ENCODE measurements around the gene NDRG4.

The NDRG4 gene

DNA sequence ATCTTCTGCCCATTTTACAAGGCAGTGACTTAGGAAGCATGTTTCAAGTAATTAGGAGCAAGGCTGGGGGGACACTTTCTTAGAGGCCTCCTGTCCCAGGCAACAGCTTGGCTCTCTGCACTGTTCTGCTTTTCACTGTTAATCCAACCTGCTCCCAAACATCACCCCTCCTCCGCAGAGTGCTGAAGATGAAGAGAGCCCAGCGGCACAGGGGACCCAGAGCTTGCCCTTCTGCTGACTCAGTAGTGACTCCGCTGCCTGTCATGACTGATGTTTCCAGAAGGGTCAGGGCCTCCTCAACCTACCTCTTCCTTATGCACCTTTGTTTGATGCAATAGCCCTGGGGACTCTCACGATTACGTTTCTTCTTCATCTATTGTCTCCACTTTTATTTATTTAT is 38.9 kb upstream of the NDRG4 start:
- H2AFZ ChIP-seq (ENCODE audit: low read length): no peak overlapping the region
- no peaks in the 10 kb centered on the region for H3F3A ChIP-seq (ENCODE audit: low read depth)
- no peaks in the 10 kb centered on the region for H3K79me2 ChIP-seq (ENCODE audit: insufficient read depth, low read length)
- H3K9me2 ChIP-seq (replicated peaks; ENCODE audit: low read depth, low read length): no peaks in the 10 kb centered on the region
- no peaks in the 10 kb centered on the region for H3K9me3 ChIP-seq (ENCODE audit: insufficient read depth, low read depth, low read length)
- no peak overlapping the region for H3K9ac ChIP-seq (ENCODE audit: low read depth, low read length, poor library complexity, severe bottlenecking)
- H3K4me2 ChIP-seq (ENCODE audit: low read depth, low read length, poor library complexity, severe bottlenecking): no peak overlapping the region
- no peak overlapping the region for H3K4me3 ChIP-seq (ENCODE audit: low read length, poor library complexity, severe bottlenecking)
- no peak for TF ChIP-seq CTCF (conservative IDR thresholded peaks at IDR 0.05; ENCODE audit: low read length)
- no peak for TF ChIP-seq EZH2phosphoT487 (IDR thresholded peaks at IDR 0.05; ENCODE audit: borderline replicate concordance)
- H3K36me3 ChIP-seq (ENCODE audit: insufficient read depth, low read length): no peaks in the 10 kb centered on the region
- no peaks in the 10 kb centered on the region for H3K27me3 ChIP-seq (ENCODE audit: insufficient read depth, low read length, poor library complexity, severe bottlenecking)
- H4K20me1 ChIP-seq (ENCODE audit: insufficient read depth, low read length, poor library complexity, severe bottlenecking): no peaks in the 10 kb centered on the region
- H3K4me1 ChIP-seq (ENCODE audit: insufficient read depth, low read length, poor library complexity, severe bottlenecking): no peaks in the 10 kb centered on the region

- H3K9me2 ChIP-seq (replicated peaks; ENCODE audit: low read depth, low read length): no peaks in the 10 kb centered on the region
- H3F3A ChIP-seq (ENCODE audit: low read depth): no peaks in the 10 kb centered on the region
- H3K27me3 ChIP-seq (ENCODE audit: insufficient read depth, low read length, poor library complexity, severe bottlenecking): no peaks in the 10 kb centered on the region
- no peak overlapping the region for H3K4me2 ChIP-seq (ENCODE audit: low read depth, low read length, poor library complexity, severe bottlenecking)
- TF ChIP-seq EZH2phosphoT487 (IDR thresholded peaks at IDR 0.05; ENCODE audit: borderline replicate concordance) (no peak), CTCF (conservative IDR thresholded peaks at IDR 0.05; ENCODE audit: low read length) (no peak)
- H4K20me1 ChIP-seq (ENCODE audit: insufficient read depth, low read length, poor library complexity, severe bottlenecking): no peaks in the 10 kb centered on the region
- H2AFZ ChIP-seq (ENCODE audit: low read length): no peak overlapping the region
- H3K4me1 ChIP-seq (ENCODE audit: insufficient read depth, low read length, poor library complexity, severe bottlenecking): no peaks in the 10 kb centered on the region
- no peaks in the 10 kb centered on the region for H3K36me3 ChIP-seq (ENCODE audit: insufficient read depth, low read length)
- H3K79me2 ChIP-seq (ENCODE audit: insufficient read depth, low read length): no peaks in the 10 kb centered on the region
- H3K9me3 ChIP-seq (ENCODE audit: insufficient read depth, low read depth, low read length): no peaks in the 10 kb centered on the region
- H3K9ac ChIP-seq (ENCODE audit: low read depth, low read length, poor library complexity, severe bottlenecking): no peak overlapping the region
- H3K4me3 ChIP-seq (ENCODE audit: low read length, poor library complexity, severe bottlenecking): no peak overlapping the region
These were observed 38.3 kb upstream of the NDRG4 start for GRCh38 chr16:58461640-58462039.

DNA sequence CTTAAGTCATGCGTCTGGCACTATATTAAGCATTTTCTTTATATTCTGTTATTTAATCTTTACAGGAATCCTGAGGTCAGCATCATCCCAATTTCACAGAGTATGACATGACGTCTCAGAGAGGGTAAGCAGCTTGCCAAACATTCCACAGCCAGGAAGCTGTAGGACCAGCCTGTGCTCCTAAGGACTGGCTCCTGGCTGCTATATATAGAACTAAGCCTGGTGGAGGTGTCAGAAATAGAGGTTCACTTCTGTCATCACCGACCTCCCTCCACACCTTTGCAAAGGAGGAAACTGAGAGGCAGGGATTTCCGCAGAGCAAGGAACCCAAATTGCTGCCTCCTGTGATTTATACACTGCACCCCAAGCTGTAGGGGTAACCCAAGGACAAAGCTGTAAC is 37.9 kb upstream of the NDRG4 start:
- no peak overlapping the region for H3K4me2 ChIP-seq (ENCODE audit: low read depth, low read length, poor library complexity, severe bottlenecking)
- H3K9ac ChIP-seq (ENCODE audit: low read depth, low read length, poor library complexity, severe bottlenecking): no peak overlapping the region
- no peaks in the 10 kb centered on the region for H3K79me2 ChIP-seq (ENCODE audit: insufficient read depth, low read length)
- no peaks in the 10 kb centered on the region for H3K4me1 ChIP-seq (ENCODE audit: insufficient read depth, low read length, poor library complexity, severe bottlenecking)
- no peaks in the 10 kb centered on the region for H4K20me1 ChIP-seq (ENCODE audit: insufficient read depth, low read length, poor library complexity, severe bottlenecking)
- H3K9me3 ChIP-seq (ENCODE audit: insufficient read depth, low read depth, low read length): no peaks in the 10 kb centered on the region
- no peaks in the 10 kb centered on the region for H3K9me2 ChIP-seq (replicated peaks; ENCODE audit: low read depth, low read length)
- H3K36me3 ChIP-seq (ENCODE audit: insufficient read depth, low read length): no peaks in the 10 kb centered on the region
- no peak overlapping the region for H3K4me3 ChIP-seq (ENCODE audit: low read length, poor library complexity, severe bottlenecking)
- no peaks in the 10 kb centered on the region for H3F3A ChIP-seq (ENCODE audit: low read depth)
- H3K27me3 ChIP-seq (ENCODE audit: insufficient read depth, low read length, poor library complexity, severe bottlenecking): no peaks in the 10 kb centered on the region
- H2AFZ ChIP-seq (ENCODE audit: low read length): no peak overlapping the region
- no peak for TF ChIP-seq EZH2phosphoT487 (IDR thresholded peaks at IDR 0.05; ENCODE audit: borderline replicate concordance)
- no peak for TF ChIP-seq CTCF (conservative IDR thresholded peaks at IDR 0.05; ENCODE audit: low read length)
